ENCODE measurements around the gene C17orf107.
"Not testable (repeated sequence)": the region's sequence is repeated elsewhere in the genome, so short reads cannot be mapped to it uniquely, and the experiment has no call there.

Gene C17orf107

DNA sequence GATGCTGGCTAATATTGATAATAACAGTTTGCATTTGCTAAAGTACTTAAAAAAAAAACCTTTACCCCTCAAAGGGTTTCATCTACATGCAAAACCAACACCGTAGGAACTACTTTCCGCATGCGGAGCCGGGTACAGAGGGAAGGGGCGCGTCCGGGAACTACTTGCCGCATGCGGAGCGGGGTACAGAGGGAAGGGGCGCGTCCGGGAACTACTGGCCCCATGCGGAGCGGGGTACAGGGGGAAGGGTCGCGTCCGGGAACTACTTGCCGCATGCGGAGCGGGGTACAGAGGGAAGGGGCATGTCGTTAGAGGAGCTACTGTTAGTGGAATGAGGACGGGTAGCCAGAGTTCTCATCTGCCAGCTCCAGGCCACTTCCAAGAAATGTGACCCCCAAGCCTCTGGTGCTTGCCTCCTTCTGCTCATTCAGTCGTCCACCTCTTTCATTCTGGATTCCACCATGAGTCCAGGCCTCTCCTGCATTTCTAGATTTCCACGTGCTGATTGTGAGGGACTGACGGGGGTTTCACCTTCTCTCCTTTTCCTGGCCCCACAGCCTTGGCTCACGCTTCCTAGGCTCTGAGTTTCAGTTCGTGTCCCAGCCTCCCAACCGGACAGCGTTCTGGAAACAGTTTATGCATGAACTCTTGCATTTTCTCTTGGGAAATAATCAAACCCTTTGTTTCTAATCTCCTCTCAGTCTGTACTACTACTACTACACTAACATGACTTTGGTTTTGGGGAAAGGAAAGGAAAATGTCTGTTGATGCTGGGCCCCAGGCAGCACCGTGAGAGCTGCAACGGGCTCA lies 39.3 kb upstream of the C17orf107 start:
- DNase-seq (ENCODE audit: extremely low spot score) = no peak
- TF ChIP-seq, protein P1, sequence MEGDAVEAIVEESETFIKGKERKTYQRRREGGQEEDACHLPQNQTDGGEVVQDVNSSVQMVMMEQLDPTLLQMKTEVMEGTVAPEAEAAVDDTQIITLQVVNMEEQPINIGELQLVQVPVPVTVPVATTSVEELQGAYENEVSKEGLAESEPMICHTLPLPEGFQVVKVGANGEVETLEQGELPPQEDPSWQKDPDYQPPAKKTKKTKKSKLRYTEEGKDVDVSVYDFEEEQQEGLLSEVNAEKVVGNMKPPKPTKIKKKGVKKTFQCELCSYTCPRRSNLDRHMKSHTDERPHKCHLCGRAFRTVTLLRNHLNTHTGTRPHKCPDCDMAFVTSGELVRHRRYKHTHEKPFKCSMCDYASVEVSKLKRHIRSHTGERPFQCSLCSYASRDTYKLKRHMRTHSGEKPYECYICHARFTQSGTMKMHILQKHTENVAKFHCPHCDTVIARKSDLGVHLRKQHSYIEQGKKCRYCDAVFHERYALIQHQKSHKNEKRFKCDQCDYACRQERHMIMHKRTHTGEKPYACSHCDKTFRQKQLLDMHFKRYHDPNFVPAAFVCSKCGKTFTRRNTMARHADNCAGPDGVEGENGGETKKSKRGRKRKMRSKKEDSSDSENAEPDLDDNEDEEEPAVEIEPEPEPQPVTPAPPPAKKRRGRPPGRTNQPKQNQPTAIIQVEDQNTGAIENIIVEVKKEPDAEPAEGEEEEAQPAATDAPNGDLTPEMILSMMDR (IDR thresholded peaks at IDR 0.05; ENCODE audit: control extremely low read depth, extremely low read depth, low read depth, missing control alignments) = no peak
- CTCF ChIA-PET = interaction anchor here (1.2 to 2.1 kb wide), 4 partner anchors 8 to 29 kb away, joined by 3 to 8 read pairs (median 4); no protein-coding TSS in a partner anchor
- POLR2A ChIA-PET = no interaction called here

DNA sequence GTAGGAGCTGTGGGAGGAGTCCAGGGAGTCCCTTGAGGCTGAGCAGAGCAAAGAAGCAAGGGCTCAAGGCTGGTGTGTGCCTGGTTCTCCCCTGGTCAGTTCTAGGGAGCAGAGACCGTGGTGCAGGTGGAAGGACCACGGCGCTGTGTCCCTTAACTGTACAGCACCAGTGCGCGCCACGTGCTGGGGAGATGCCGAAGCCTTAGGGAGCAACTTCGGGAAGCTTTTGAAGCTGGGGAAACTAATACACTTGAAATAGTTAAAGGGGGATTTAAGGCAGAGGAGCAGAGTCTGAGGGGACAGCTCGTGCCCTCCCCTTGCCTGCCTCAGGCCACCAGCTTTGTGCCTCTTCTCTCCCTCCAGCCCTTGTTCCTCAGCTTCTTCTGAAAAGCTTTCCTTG lies 38.7 kb upstream of the C17orf107 start:
- ChIA-PET POLR2A (no interaction called here), CTCF (interaction anchor here (1.2 to 2.1 kb wide), 4 partner anchors 8 to 29 kb away, joined by 3 to 8 read pairs (median 4); no protein-coding TSS in a partner anchor)
- TF ChIP-seq, protein P1 (IDR thresholded peaks at IDR 0.05; ENCODE audit: control extremely low read depth, extremely low read depth, low read depth, missing control alignments) = no peak
- DNase-seq (ENCODE audit: extremely low spot score) = no peak

DNA sequence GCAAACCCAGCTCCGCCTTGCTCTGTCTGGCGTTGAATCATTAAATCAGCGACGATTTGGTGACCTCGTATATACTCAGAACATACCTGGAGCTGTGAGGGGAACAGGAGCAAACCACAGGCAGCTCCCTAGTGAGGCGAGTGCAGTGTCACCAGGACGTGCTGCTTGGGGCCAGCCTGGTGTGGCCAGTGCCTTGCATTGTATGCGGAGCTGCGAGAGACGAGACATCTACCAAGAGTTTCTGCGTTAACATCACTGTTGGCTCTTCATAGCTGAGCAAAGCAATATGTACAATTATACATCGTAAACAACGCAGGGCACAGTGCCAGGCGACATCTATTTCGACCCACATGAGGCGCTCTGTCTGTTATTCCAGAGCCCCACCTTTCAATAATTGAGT lies 38.3 kb upstream of the C17orf107 start:
- POLR2A ChIA-PET = no interaction called here
- CTCF ChIA-PET = interaction anchor here (1.2 to 2.1 kb wide), 5 partner anchors 9 to 28 kb away, joined by 3 to 8 read pairs (median 5); no protein-coding TSS in a partner anchor
- TF ChIP-seq, protein P1 (IDR thresholded peaks at IDR 0.05; ENCODE audit: control extremely low read depth, extremely low read depth, low read depth, missing control alignments) = no peak
- DNase-seq (ENCODE audit: extremely low spot score) = no peak

DNA sequence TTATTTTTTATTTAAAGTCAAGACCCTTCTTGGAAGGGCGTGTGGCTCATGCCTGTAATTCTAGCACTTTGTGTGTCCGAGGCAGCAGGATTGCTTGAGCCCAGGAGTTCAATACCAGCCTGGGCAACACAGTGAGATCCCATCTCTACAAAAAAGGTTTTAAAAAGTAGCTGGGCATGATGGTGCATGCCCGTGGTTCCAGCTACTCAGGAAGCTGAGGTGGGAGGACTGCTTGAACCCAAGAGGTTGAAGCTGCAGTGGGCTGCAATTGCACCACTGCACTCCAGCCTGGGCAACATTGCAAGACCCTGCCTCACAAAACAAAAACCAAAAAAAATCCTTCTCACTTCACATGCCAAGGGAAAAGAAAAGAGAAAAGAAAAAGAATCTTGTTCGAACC lies 36.6 kb upstream of the C17orf107 start:
- ChIA-PET CTCF (interaction anchor here (0.9 kb wide), 1 partner anchor 296 kb away, joined by 3 read pairs; no protein-coding TSS in a partner anchor), POLR2A (no interaction called here)
- no peak for DNase-seq (ENCODE audit: extremely low spot score)
- TF ChIP-seq, protein P1 (IDR thresholded peaks at IDR 0.05; ENCODE audit: control extremely low read depth, extremely low read depth, low read depth, missing control alignments) = no peak

DNA sequence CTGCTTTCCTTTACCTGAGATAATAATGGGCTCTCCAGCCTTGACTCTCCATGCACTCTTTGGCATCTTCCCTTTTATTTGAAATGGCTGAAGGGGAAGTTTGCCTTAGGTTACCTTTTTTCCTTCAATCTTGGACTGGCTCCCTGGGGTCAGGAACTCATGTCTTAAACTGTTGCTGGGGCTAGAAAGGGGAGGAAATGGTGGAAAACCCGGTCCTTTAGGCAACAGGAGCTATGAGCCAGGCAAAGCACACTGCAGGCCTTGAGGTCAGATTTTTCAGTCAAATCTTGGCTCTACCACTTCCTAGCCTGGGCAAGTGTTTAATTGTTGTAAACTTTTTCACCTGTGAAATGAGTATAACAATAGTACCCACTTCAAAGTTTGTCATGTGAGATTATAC lies 36.0 kb upstream of the C17orf107 start:
- ChIA-PET POLR2A (no interaction called here), CTCF (interaction anchor here (1.2 kb wide), 1 partner anchor 296 kb away, joined by 3 read pairs; no protein-coding TSS in a partner anchor)
- TF ChIP-seq, protein P1 (IDR thresholded peaks at IDR 0.05; ENCODE audit: control extremely low read depth, extremely low read depth, low read depth, missing control alignments) = no peak
- no peak for DNase-seq (ENCODE audit: extremely low spot score)

DNA sequence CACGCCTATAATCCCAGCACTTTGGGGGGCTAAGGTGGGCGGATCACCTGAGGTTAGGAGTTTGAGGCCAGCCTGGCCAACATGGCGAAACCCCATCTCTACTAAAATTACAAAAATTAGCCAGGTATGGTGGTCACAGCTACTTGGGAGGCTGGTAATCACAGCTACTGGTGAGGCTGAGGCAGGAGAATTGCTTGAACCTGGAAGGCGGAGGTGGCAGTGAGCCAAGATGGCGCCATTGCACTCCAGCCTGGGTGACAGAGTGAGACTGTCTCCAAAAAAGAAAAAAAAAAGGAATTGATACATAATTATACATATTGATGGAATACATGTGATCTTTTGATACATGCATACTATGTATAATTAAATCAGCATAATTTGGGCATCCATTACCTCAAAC lies 31.8 kb upstream of the C17orf107 start:
- POLR2A ChIA-PET; DNase-seq (ENCODE audit: extremely low spot score): not testable (repeated sequence)
- CTCF ChIA-PET = interaction anchor here (1.1 to 3.9 kb wide), 3 partner anchors 9 to 13 kb away, joined by 3 to 15 read pairs (median 5); no protein-coding TSS in a partner anchor

DNA sequence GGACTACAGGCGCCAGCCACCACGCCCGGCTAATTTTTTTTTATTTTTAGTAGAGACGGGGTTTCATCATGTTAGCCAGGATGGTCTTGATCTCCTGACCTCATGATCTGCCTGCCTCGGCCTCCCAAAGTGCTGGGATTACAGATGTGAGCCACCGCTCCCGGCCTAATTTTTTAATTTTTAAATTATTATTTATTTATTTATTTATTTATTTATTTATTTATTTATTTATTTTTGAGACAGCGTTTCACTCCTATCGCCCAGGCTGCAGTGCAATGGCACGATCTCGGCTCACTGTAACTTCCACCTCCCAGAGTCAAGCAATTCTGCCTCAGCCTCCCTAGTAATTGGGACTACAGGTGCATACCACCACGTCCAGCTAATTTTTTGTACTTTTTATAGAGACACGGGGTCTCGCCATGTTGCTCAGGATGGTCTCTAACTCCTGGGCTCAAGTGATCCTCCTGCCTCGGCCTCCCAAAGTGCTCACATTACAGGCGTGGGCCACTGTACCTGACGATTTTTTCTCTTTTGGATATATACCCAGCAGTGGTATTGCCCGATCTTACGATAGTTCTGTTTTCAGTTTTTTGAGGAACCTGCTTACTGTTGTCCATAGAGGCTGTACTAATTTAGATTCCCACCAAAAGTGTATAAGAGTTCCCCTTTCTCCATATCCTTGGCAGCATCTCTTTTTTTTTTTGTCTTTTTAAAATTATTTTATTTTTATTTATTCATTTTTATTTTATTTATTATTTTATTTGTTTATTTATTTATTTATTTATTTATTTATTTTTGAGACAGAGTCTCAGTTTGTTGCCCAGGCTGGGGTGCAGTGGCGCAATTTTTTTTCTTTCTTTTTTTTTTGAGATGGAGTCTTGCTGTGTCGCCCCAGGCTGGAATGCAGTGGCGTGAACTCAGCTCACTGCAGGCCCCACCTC lies 30.0 kb upstream of the C17orf107 start:
- POLR2A ChIA-PET; DNase-seq (ENCODE audit: extremely low spot score): not testable (repeated sequence)
- CTCF ChIA-PET = interaction anchor here (0.6 to 3.9 kb wide), 2 partner anchors 12 to 303 kb away, joined by 3 to 15 read pairs; no protein-coding TSS in a partner anchor

Measured in GM10248 (cell line).